DND-41 (cell line): Measurements from ENCODE around the gene MCUB.

Experiments used
- CTCF ChIP-seq: IDR thresholded peaks from 2 replicates; pipeline ENCODE4 v1.5.1; 2012; ENCODE audit warnings: borderline replicate concordance, low read length, moderate library complexity, mild to moderate bottlenecking; ENCODE audit not compliant: poor library complexity, severe bottlenecking; ENCODE audit errors: extremely low read depth
- EZH2 ChIP-seq: IDR thresholded peaks from 3 replicates; pipeline ENCODE4 v1.6.1; 2012; ENCODE audit warnings: borderline replicate concordance, low read depth, mild to moderate bottlenecking, moderate library complexity, low read length, inconsistent platforms; ENCODE audit not compliant: severe bottlenecking

GRCh38 chr4:109627361-109627760 lies 67.3 kb downstream of the MCUB start:
- TF ChIP-seq EZH2 (no peak), CTCF (no peak)
